GM21737 (cell line): ENCODE measurements around the gene DMRT1.
A peak's percentile ranks its signal among the peaks of the same experiment; 100 is the strongest.

Source experiments
- ATAC-seq: cut with Tn5 transposase; IDR thresholded peaks from one replicate; pipeline ENCODE4 v1.9.1; 2021; ENCODE audit warnings: mild to moderate bottlenecking, moderate library complexity; ENCODE audit not compliant: unreplicated experiment

DMRT1 gene

DNA sequence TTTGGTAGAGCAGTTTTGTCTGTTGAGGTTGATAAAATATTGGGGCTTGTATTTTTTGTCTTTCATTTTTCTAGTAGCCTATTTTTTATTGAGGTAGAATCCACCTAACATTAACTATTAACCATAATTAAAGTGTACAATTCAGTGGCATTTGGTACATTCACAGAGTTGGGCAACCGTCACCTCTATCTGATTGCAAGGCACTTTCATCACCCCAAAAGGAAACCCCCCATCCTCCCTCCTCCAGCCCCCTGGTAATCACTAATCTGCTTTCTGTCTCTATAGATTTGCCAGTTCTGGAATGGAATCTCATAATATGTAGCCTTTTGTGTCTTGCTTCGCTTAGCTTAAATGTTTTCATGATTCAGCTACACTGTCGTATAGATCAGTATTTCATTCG, 79.4 kb downstream of the DMRT1 start:
- no peak for ATAC-seq

DNA sequence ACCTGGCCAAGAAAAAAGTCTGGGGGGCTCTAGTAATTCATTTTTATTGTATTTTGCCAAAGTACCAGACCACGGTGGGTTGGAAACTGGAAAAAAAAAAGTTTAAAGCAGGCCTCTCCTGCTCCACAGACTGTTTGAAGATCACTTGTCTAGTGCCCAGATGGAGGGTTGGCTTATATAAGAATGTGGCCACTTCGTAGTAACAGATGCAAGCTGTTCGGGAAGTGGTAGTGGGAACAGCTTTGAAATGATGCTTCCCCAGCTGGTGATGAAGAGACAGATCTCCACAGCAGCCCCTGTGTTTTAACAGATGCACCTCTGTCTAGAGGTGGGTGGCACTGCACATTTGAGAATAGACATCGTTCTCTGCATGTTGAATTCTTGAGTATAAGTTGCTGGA, 80.7 kb downstream of the DMRT1 start:
- no peak for ATAC-seq

DNA sequence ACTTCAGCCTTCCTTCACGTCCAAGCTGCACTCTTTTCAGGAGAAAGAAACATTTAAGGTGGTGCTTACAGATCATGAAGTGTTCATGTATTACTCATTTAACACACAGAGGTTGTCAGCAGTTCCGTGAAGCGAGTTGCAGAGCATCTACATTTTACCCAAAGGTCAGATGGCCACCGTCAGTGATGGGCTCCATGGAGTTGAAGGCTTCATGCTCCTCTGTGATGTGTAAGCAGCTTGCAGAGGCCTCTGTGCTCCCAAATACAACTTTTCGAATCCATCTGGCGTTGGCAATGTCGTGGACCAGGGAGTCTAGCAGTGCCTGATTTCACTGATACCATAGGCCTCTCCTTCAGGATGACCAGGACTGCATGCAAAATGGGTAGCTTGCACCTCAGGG, 81.2 kb downstream of the DMRT1 start:
- no peak for ATAC-seq

DNA sequence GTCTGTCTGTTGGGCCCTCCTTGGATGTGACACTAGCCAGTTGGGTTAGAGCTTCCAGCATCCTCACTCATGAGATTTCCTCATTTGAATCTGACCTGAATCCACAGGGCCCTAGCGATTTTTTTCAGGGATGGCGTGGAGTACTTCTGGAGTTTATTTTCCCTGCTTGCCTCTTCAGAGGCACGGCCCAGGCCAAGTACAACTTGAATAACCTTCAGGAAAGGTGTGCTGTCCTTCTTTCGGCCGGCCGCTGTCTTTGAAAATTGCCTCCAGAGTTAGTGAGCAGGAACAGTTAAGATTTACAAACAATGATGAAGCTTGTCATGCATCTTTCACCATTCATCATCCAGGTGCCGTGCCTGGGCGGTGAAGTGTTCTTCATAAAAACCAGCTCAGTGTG, 85.5 kb downstream of the DMRT1 start:
- no peak for ATAC-seq

DNA sequence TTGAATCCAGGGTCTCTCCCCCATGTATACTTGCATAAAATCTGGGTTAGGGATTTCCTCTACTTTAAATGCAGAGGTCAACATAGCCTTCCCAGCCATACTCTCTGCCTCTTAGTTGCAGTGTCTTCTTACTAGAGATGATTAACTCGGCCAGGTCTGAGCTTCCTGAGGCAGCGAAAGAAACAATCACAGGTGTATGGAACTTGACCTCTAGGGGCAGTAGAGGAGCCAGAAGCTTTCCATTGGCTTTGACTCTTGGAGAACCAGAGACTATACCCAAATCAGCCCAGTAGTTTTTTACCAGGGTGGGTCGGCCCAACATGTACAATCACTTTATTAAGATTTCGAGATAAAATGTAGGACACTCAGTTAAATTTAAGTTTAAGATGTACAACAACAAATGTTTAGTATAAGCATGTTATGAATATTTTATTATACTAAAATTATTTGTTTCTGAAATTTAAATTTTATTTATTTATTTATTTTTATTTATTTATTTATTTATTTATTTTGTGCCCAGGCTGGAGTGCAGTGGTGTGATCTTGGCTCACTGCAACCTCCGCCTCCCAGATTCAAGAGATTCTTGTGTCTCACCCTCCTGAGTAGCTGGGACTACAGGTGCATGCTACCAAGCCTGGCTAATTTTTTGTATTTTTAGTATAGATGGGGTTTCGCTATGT, 87.0 kb downstream of the DMRT1 start:
- peak; percentile 71 for ATAC-seq

DNA sequence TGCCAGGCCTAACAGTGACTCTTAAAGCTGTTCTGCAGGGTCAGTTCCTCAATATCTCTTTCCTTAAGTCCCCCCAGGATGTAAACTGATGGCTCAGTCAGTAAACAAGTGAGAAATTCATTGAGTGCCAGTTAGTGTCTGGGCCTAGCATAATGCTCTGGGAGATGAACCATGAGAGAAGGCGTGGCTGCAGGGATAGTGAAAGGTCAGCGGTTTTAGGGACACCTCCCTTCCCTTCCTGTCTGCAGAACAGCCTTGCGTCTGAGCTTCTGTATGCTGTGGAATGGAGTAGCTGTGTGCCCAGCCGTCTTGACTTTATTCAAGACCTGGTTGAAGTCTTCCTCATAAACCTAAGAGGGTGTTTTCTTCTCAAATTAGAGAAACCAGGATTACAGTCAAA, 88.2 kb downstream of the DMRT1 start:
- no peak for ATAC-seq

DNA sequence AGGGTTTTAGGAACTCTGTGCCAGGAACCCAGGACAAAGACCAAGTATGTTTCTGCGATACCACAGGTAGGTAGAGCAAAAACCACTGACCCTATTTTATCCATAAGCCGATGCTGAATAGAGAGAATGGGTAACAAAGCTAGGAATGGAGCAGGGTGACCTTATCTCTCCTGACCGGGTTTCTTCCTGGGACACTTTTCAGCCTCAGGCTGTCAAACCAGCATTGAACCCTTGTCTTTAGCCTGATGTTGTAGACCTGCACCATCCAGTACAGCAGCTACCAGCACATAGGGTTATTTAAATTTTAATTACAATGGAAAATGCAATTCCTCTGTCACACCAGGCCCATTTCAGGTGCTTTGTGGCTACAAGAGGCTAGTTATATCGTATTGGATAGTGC, 91.9 kb downstream of the DMRT1 start:
- no peak for ATAC-seq

DNA sequence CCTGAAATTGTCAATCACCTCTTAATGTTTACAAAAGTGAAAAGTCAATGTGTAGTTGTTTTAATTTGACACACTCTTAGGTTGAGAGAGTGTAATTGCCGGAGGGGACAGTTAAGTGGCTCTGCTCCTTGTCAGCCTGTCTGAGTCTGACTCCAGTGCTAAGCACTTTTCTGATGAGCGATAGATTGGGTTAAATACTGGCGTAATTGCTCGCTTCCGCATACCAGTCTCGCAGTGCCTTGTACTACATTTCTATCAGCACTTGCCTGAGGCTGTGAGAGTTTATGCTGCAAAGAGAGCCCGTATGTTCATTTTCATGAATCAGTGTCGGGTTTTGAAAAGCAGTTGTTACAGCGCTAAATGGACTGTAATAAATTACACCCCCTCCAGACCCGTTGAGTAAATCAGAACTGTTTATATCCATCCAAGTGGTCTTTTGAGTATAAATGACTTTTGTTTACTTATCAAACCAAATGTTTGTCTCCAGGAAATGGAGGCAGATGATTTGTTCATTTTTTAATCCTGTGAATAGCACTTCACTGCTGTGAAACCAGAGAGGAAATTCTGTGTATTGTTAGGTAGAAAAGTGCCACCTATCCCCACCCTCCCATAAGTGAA, 94.0 kb downstream of the DMRT1 start:
- ATAC-seq, result no peak

DNA sequence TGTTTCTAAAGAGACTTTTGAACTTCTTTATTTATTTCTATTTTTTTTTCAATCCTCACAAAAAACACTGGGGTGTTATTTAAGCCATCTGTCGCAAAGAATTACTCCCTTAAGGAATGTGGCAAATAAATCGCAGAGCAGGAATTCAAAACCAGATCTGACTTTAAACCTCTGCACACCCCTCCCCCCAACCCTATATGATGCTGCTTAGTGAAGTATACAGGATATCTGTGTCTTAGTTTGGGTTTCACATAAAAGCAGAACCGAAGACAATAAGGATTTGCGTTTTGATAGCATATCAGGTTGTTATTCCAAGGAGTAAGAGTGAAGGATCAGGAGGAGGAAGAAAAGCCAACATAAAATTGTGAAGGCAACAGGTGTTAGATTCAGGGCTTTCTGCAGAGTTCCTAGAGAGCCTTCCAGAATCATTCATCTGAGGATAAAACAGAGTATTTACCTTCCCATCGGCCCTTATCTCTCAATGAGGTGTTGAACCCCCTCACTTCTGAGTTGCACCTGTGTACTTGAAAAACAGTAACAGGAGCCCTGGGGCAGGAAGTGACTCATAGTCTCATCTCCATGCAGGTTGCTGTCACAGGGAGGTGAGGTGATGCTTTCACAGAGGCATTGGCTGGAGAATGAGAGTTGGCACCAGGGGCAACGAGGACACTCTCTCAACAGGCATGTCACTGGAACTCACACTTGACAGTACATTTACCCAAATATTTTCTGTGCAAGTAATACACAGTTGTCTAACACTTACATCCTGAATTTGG, 101.5 kb downstream of the DMRT1 start:
- ATAC-seq, result no peak

DNA sequence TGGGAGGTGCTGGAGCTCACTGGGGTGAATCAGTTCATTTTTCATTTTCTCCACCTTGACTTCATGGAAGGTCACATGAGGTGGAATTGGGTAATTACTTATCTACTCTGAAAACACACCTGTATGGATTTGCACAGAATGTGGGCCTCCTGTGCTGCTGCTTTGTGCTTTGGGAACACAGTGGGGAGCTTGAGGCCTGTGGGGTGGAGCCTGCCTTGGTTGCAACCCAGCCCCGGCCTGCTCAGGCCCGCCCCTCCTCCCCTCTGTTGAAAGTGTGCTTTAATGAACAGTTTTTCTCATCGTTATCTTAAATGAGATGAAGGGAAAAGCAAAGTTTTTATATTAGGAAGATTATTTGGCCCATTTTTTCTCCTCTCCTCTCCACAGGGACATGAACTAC, 106.5 kb downstream of the DMRT1 start:
- ATAC-seq, result no peak

DNA sequence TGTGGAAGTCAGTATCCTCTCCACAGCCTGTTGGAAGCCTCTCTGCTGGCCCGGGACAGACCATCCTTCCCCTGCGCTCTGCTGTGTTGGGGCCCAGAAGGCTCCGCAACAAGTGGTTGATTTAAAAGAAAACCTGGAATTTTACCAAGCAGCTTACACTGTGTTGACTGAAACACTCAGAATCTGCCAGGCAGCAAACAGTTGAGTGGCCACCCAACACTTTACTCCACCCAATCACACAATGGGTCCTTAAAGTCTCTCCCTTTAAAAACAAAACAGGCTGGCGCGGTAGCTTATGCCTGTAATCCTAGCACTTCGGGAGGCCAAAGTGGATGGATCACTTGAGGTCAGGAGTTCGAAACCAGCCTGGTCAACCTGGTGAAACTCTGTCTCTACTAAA, 107.0 kb downstream of the DMRT1 start:
- no peak for ATAC-seq

DNA sequence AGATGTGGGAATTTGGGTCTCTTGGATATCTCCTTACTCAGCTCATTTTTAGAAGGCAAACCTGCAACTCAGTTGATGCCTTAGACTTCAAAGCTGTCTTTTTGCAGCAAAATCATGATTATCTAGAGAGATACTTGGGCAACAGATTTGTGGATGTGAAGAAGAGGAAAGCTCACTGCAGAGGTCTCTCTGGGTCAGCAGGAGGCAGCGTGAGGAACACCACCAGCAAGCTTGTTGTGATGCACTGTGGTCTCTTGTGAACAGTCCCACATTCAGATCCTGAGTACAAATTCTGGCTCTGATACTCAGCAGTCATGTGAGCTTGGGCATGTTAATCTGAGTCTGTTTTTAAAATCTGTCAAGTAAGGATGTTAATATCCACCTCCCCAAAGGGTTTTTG, 108.6 kb downstream of the DMRT1 start:
- ATAC-seq, result no peak

DNA sequence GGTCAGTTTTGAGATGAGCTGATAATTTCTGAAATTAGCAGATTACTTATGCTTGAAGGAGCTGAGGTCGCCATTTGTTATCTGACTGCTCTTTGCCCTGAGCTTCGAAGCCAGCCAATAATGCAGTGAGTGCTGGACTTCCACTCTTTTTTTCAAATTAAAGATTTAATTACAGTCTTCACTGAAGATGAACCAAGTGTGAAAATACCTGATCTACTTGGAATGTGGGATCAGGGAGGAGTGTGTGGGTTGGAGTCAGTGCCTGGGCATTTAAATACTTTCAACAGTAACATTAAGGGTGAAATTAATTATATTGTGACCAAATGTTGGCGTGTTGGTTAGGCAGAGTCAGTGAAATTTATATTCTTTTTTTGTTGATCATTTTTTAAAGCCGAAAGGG, 111.0 kb downstream of the DMRT1 start:
- no peak for ATAC-seq

DNA sequence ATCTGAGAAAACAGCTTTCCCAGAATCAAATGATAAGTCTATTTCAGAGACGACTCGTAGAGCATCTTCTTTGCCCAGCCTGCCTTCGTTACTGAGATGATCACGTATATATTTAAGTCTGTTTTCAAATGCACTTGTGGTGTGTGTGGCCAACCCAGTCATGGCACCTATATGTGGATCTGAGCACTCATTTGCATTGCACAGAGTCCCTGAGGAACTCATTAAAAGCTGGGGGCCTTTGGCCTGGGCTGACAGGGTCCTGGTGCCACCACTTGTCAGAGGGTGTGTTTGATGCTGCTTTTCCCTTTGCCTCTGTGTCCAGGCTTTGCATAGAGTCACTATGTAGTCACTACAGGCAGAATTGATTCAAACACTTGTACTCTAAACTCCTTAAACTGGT, 117.6 kb downstream of the DMRT1 start:
- ATAC-seq, result no peak

DNA sequence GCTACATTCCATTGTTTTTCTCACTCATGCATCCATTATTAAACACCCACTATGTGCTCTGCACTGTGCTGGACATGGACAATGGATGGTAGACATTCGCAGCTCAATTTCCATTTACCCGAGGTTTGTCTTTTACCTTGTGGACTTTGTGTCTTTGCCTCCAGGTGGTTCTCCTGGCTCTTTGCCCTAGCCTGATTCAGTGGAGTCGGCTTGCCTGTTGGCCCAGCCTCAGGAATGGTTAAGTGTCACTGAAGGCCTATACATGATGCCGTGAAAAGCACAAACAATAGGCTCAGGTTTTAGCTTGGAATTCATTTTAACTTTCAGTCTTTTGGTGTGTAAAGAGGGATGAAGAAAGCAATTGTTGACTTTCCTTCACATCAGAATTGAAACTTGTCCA, 118.4 kb downstream of the DMRT1 start:
- no peak for ATAC-seq

DNA sequence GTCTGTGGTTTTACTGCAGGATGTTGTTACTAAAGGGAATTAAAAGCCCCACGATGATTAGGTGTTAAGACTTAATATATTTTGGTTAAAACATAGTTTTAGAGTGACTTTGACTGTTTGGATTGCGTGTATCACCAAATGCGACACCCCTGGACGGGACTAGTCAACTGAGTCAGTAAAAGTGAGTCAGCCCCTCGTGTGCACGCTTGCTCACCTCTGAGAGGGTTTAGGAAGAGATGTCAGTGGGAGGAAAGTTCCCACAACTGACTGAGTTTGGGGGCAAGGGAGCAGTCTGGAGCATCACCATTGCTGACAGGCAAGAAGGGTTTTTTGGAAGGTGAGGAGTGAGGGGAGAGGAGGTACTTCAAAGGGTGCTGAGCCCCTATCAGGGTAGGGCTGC, 120.5 kb downstream of the DMRT1 start:
- ATAC-seq, result no peak

DNA sequence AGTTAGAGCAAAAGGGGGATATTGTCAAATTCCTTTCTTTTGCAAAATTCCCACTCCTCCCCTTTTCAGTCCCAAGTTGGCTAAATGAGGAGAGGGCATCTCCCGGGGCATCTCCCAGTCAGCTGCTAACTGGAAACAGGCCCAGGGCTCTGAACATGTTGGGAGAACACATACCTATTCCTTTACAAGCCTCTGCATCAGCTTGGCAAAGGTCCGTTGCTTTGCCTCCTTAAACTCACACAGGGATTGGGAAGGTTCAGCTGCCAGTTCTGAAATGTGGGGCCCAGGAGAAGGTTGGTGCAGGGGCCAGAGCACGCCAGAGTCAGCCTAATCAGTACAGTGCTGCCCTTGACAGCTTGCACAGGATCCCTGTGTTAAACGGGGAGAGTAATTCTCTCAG, 124.0 kb downstream of the DMRT1 start:
- no peak for ATAC-seq

DNA sequence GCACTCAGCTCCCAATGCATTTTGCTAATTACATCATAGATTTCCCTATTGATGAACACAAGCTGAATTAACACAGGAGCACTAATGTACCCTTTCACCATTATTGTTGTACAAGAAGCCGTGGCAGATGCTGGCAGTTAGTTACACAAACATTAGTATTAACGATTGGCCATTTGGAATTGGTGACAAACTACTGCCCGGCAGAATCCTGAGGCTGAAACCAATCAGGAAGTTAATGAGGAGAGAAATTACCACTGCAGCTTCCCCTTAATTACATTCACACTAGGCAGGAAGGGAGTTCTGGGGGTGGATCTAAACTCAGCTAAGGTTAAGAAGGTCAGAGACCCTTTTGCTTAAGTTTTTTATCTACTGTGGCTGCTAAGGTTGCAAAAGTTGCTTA, 125.4 kb downstream of the DMRT1 start:
- no peak for ATAC-seq

DNA sequence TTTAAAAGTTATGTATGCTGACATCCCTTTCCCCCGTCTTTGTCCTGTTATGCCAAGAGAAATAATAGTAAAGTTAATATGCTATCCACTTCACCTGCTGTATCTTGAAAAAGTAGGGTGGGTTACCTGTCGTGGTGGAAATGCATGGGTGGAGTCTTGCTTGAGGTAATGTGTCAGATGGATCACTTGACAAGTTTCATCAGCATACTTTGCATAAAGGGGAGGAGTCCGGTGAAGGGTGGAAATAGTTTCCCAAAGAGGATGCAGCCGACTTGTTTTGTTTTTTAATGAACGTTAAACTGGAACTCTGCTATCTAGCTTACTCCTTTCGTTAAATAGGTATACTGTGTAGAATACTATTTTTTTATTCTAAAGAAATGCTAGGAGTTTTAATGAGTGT, 125.9 kb downstream of the DMRT1 start:
- no peak for ATAC-seq

DNA sequence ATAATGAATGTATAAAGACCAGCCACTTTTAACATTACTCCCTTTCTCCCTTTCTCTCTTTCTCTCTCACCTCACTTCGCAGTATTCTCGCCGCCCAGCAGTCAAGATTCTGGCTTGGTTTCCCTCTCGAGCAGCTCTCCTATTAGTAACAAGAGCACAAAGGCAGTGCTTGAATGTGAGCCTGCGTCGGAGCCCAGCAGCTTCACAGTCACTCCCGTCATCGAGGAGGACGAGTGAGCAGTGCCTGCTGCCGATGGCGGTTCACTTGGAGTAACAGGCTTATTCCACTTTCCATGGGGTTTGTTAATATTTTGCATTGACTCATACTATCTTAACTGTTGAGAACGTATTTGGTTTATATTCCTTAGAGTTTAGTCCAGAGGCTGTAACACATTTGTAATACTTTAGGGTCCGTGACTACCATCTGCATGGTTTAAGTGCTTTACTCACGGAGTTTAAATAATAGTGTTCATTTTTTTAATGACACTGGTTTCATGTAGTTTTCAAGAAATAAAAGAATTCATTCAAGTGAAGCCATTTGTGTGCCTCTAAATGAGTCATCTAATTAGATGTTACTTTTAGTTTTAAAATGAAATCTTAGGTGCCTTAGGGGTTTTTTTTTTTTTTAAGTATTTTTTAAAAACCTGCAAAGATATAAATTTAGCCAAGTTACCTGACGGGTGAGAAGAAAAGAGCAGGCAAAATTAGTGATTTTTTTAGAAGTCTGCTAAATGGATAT, 126.6 kb downstream of the DMRT1 start:
- no peak for ATAC-seq

DNA sequence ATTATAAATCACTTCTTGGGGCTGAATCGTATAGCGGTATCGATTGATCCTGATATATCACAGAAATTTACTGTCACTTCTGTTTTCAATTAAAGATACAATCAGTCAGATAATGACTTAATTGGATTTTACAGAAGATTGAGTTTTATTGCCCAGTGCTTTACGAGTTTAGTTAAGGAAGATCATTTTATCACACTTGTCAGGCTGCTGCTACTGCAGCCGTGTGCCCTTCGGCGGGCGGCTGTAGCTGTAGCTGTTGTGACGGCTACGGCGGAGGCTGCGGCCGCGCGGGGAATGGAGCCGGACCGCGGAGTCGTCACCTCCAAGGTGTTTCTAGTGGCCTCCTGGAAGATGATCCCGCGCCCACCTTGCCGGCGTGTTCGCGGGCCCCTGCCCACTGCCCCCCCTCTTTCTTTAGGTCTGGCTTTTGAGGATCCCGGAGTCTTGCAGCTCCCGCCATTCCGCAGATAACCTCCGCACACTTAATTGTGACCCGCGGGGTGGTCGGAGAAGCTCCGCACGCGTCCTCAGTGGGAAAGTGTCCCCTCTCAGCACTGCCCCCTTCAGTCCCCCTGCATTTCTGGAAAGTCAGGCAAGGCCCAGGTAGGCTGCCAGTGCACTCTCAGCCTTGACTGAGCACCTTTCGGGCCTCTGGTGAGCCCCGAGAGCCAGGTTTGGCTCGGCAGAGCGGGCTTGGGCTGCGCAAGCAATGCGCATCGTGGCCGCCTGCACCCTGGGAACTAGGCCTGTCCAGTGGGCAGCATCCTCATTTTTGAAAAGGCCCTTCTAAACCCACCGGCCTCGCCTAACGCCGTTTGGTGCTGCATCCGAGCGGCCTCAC, 128.0 kb downstream of the DMRT1 start:
- ATAC-seq, result no peak
